Suprapubic skin (tissue), 3 donors: ENCODE data around the gene NPAS2.

Experiments used
- EP300 ChIP-seq: sonication (generic); formaldehyde crosslinking; IDR thresholded peaks from one replicate; pipeline ENCODE4 v1.6.1; 2017; ENCODE audit warnings: antibody characterized with exemption
- TF ChIP-seq, protein P1 (sequence below), 2 donors: fragments of 200-600 bp in 1 of 2; fragments of 450-650 bp in 1 of 2; sonication (generic) in 1 of 2; IDR thresholded peaks; one replicate each; pipeline ENCODE4 v1.5.1; 2016 to 2019; ENCODE audit warnings: antibody characterized with exemption in 2 of 2, mild to moderate bottlenecking in 1 of 2, moderate library complexity in 1 of 2

DNA sequence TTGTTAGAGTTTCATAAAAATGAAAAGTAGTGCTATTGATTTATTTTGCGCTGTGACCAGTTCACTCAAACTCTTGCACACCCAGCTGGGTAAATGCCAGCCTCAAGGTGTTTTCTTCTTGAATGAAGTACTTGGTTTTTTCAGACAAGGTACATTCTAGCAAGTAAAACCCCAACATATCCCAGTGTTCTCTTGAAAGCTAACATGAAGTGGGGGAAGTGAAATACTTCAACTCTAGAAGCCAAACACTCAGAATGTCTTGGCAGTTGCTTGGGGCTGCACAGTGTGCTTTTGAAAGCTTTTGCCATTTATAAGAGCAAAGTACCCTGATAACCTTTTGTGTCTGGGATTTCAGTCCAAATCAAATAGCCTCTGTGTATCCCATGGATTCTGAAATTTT lies 13.4 kb downstream of the NPAS2 start:
- TF ChIP-seq, protein P1, sequence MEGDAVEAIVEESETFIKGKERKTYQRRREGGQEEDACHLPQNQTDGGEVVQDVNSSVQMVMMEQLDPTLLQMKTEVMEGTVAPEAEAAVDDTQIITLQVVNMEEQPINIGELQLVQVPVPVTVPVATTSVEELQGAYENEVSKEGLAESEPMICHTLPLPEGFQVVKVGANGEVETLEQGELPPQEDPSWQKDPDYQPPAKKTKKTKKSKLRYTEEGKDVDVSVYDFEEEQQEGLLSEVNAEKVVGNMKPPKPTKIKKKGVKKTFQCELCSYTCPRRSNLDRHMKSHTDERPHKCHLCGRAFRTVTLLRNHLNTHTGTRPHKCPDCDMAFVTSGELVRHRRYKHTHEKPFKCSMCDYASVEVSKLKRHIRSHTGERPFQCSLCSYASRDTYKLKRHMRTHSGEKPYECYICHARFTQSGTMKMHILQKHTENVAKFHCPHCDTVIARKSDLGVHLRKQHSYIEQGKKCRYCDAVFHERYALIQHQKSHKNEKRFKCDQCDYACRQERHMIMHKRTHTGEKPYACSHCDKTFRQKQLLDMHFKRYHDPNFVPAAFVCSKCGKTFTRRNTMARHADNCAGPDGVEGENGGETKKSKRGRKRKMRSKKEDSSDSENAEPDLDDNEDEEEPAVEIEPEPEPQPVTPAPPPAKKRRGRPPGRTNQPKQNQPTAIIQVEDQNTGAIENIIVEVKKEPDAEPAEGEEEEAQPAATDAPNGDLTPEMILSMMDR (IDR thresholded peaks at IDR 0.05) = no peak
- TF ChIP-seq EP300 = no peak
